PC-3 (cell line): ENCODE data around the gene MYH8. TPM values are rescaled to one million over a fixed set of nuclear protein-coding genes. Genes with fewer than 3 reads are reported as not detected.

Experiments used
- ATAC-seq: fragments of 200-7000 bp; cut with Tn5 transposase; 2 replicates; pipeline ENCODE4 v1.9.1; 2020; ENCODE audit warnings: mild to moderate bottlenecking, moderate library complexity
- BruUV-seq: library from RNA; stranded (reverse); fragments of 400-500 nt; replicated peaks from 2 replicates; lab custom pipeline; 2021; lab: Mats Ljungman, UMichigan
- CTCF ChIA-PET: fragments of 300-600 bp; sonication (Branson Sonifier 250); formaldehyde crosslinking; loops from one replicate; lab custom pipeline; 2022; ENCODE audit warnings: antibody characterized with exemption; lab: Charles Lee
- POLR2A ChIA-PET: fragments of 300-600 bp; sonication (Branson Sonifier 250); formaldehyde crosslinking; loops from one replicate; lab custom pipeline; 2022; ENCODE audit warnings: antibody characterized with exemption; ENCODE audit not compliant: unreplicated experiment; lab: Charles Lee
- DNase-seq: peaks from one replicate; pipeline ENCODE4 v3.0.0-alpha.2; 2015
- H2AFZ ChIP-seq: fragments of 300-600 bp; sonication (generic); 2 replicates; pipeline ENCODE4 v1.6.0; 2016; ENCODE audit warnings: antibody characterized with exemption, low read length
- H3F3A ChIP-seq: fragments of 300-600 bp; sonication (generic); one replicate; pipeline ENCODE4 v1.6.0; 2017; ENCODE audit warnings: antibody characterized with exemption, low read length, control low read depth, mild to moderate bottlenecking; ENCODE audit not compliant: unreplicated experiment
- H3K27ac ChIP-seq: fragments of 300-600 bp; sonication (generic); 2 replicates; pipeline ENCODE4 v1.5.1; 2016; ENCODE audit warnings: mild to moderate bottlenecking, low read length
- H3K27me3 ChIP-seq: fragments of 300-600 bp; sonication (generic); 2 replicates; pipeline ENCODE4 v1.6.1; 2016; ENCODE audit warnings: low read length, mixed read lengths
- H3K36me3 ChIP-seq: fragments of 300-600 bp; sonication (generic); 2 replicates; pipeline ENCODE4 v1.6.1; 2016; ENCODE audit warnings: low read depth, mixed run types, low read length, mixed read lengths
- H3K4me1 ChIP-seq: fragments of 300-600 bp; sonication (generic); 2 replicates; pipeline ENCODE4 v1.5.1; 2016; ENCODE audit warnings: low read length; ENCODE audit not compliant: insufficient read depth
- H3K4me2 ChIP-seq: fragments of 300-600 bp; sonication (generic); 2 replicates; pipeline ENCODE4 v1.6.0; 2016; ENCODE audit warnings: low read length
- H3K4me3 ChIP-seq: fragments of 300-600 bp; sonication (generic); 2 replicates; pipeline ENCODE4 v1.5.1; 2016; ENCODE audit warnings: mild to moderate bottlenecking, low read length, mixed read lengths
- H3K79me2 ChIP-seq: fragments of 300-600 bp; sonication (generic); 2 replicates; pipeline ENCODE4 v1.6.1; 2017; ENCODE audit warnings: low read length, mixed read lengths
- H3K9ac ChIP-seq: fragments of 300-600 bp; sonication (generic); 2 replicates; pipeline ENCODE4 v1.6.0; 2016; ENCODE audit warnings: mild to moderate bottlenecking, low read length
- H3K9me2 ChIP-seq: fragments of 300-600 bp; sonication (generic); replicated peaks from 2 replicates; pipeline ENCODE4 v1.6.1; 2016; ENCODE audit warnings: mixed run types, low read length, mixed read lengths
- H3K9me3 ChIP-seq: fragments of 300-600 bp; sonication (generic); 2 replicates; pipeline ENCODE4 v1.6.1; 2016; ENCODE audit warnings: low read length, mixed read lengths
- H4K20me1 ChIP-seq: fragments of 300-600 bp; sonication (generic); 2 replicates; pipeline ENCODE4 v1.6.1; 2016; ENCODE audit warnings: low read length, mixed read lengths
- EZH2 ChIP-seq: fragments of 300-600 bp; sonication (generic); IDR thresholded peaks from one replicate; pipeline ENCODE4 v1.6.1; 2017; ENCODE audit warnings: antibody characterized with exemption, mild to moderate bottlenecking, low read length; ENCODE audit not compliant: unreplicated experiment
- EZH2phosphoT487 ChIP-seq: fragments of 300-600 bp; sonication (generic); IDR thresholded peaks from 2 replicates; pipeline ENCODE4 v1.6.1; 2018; ENCODE audit warnings: mild to moderate bottlenecking, antibody characterized with exemption, low read length, borderline replicate concordance
- intact Hi-C: fragments of 100-400 bp; cut with micrococcal nuclease; formaldehyde crosslinking; loops from 2 replicates; pipeline ENCODE4 v1.9.0; 2023
- total RNA-seq: library from RNA; depleted of rRNA; stranded (reverse); fragments of >200 nt; gene quantifications from 2 replicates; pipeline ENCODE4 v1.2.3, GENCODE V29; 2014; rRNA removed
- TF ChIP-seq, protein P1 (sequence below): fragments of 300-600 bp; sonication (generic); conservative IDR thresholded peaks from 2 replicates; pipeline ENCODE4 v1.5.1; 2017; ENCODE audit warnings: antibody characterized with exemption, low read depth, mild to moderate bottlenecking, low read length

Gene MYH8
- total RNA-seq, 1 experiment from 2014 or later: not detected

DNA sequence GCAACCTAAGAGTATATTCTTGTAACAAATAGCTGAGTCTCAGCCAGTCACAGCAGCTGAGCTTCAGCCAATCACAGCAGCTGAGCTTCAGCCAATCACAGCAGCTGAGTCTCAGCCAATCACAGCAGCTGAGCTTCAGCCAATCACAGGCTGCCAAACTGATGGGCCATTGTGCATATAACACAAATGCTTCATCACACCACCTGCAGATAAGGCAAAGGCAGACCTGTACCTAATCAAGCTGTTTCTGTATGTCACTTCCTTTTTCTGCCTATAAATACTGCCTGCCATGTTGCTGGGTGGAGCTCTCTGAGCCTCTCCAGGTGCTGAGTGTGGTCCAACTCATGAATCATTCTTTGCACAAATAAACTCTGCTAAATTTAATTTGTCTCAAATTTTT is 68.9 kb downstream of the MYH8 start:
- ChIA-PET CTCF (no interaction called here), POLR2A (no interaction called here)
- DNase-seq: no peak
- H4K20me1 ChIP-seq: no peaks in the 10 kb centered on the region
- BruUV-seq: no TSS peak
- no peak overlapping the region for H3K4me2 ChIP-seq
- no peaks in the 10 kb centered on the region for H3F3A ChIP-seq
- TF ChIP-seq EZH2: no peak
- no peak for TF ChIP-seq EZH2phosphoT487
- TF ChIP-seq, protein P1, sequence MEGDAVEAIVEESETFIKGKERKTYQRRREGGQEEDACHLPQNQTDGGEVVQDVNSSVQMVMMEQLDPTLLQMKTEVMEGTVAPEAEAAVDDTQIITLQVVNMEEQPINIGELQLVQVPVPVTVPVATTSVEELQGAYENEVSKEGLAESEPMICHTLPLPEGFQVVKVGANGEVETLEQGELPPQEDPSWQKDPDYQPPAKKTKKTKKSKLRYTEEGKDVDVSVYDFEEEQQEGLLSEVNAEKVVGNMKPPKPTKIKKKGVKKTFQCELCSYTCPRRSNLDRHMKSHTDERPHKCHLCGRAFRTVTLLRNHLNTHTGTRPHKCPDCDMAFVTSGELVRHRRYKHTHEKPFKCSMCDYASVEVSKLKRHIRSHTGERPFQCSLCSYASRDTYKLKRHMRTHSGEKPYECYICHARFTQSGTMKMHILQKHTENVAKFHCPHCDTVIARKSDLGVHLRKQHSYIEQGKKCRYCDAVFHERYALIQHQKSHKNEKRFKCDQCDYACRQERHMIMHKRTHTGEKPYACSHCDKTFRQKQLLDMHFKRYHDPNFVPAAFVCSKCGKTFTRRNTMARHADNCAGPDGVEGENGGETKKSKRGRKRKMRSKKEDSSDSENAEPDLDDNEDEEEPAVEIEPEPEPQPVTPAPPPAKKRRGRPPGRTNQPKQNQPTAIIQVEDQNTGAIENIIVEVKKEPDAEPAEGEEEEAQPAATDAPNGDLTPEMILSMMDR: no peak
- intact Hi-C loops: no loop called here
- H3K27ac ChIP-seq: no peak overlapping the region
- no peak overlapping the region for H2AFZ ChIP-seq
- H3K9me3 ChIP-seq: no peaks in the 10 kb centered on the region
- no peaks in the 10 kb centered on the region for H3K27me3 ChIP-seq
- H3K79me2 ChIP-seq: no peaks in the 10 kb centered on the region
- H3K4me3 ChIP-seq: no peak overlapping the region
- H3K9me2 ChIP-seq: no peaks in the 10 kb centered on the region
- no peaks in the 10 kb centered on the region for H3K4me1 ChIP-seq
- no peak for ATAC-seq
- H3K36me3 ChIP-seq: no peaks in the 10 kb centered on the region
- no peak overlapping the region for H3K9ac ChIP-seq

DNA sequence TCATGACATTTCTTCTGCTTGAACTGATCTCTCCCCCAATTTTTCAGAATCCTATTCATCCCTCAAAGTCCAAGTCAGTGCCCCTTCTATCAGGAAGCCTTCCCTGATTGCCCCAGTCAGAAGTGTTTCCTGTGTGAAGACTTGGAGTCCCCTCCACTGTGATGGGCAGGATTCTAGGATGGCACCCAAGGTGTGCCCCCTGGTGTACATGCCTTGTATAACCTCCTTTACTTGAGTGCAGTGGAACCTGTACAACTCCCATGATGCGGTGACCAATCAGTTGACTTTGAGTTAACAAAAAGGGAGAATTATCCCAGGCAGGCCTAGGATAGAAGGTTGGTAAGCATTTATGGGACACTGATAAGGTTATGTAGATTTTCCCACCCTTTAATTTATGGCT is 72.3 kb downstream of the MYH8 start:
- H3K27me3 ChIP-seq: no peaks in the 10 kb centered on the region; the same call in 1 of the 2 replicates
- BruUV-seq: no TSS peak
- ATAC-seq: no peak

DNA sequence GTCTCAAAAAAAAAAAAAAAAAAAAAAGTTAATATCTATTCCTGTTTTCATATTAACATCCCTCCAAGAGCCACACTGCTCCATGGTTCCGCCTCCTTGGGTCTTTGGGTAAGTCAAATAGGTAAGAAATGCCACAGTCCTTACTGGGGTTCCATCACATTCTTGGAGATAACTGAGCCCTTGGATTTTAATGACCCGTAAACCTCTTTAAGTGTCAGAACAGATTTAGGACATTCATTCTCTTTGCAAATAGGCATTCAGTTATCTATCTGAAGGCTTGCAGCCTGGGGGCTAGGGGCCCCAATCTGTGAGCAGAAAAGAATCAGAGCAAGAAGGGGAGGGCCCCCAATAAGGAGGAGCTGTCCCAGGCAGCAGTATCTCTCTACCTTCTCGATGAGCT is 76.9 kb downstream of the MYH8 start:
- H3K4me2 ChIP-seq: no peak overlapping the region
- POLR2A ChIA-PET: no interaction called here
- H3K27me3 ChIP-seq: no peaks in the 10 kb centered on the region; the same call in 1 of the 2 replicates
- H4K20me1 ChIP-seq: no peaks in the 10 kb centered on the region
- no peak overlapping the region for H3K4me3 ChIP-seq
- H3K9me2 ChIP-seq: no peaks in the 10 kb centered on the region
- no peaks in the 10 kb centered on the region for H3K36me3 ChIP-seq
- H3K4me1 ChIP-seq: no peaks in the 10 kb centered on the region
- CTCF ChIA-PET: no interaction called here
- no peaks in the 10 kb centered on the region for H3K79me2 ChIP-seq
- ATAC-seq (no peak), DNase-seq (no peak)
- H3K9ac ChIP-seq: no peak overlapping the region
- no peaks in the 10 kb centered on the region for H3K9me3 ChIP-seq
- no peak overlapping the region for H2AFZ ChIP-seq
- TF ChIP-seq, protein P1: no peak
- no peak for TF ChIP-seq EZH2
- no peak overlapping the region for H3K27ac ChIP-seq
- intact Hi-C loops: no loop called here
- H3F3A ChIP-seq: no peaks in the 10 kb centered on the region
- no TSS peak for BruUV-seq

More for the DNA sequence above, 72.3 kb downstream of the MYH8 start:
- no peak overlapping the region for H2AFZ ChIP-seq
- H3K4me2 ChIP-seq: no peak overlapping the region
- no peaks in the 10 kb centered on the region for H3F3A ChIP-seq
- H3K4me3 ChIP-seq: no peak overlapping the region
- TF ChIP-seq, protein P1: no peak
- TF ChIP-seq EZH2: no peak
- TF ChIP-seq EZH2phosphoT487: no peak
- no peak overlapping the region for H3K27ac ChIP-seq
- no peaks in the 10 kb centered on the region for H3K9me2 ChIP-seq
- H3K9ac ChIP-seq: no peak overlapping the region
- ChIA-PET CTCF (no interaction called here), POLR2A (no interaction called here)
- no peaks in the 10 kb centered on the region for H4K20me1 ChIP-seq
- H3K79me2 ChIP-seq: no peaks in the 10 kb centered on the region
- no peaks in the 10 kb centered on the region for H3K36me3 ChIP-seq
- no peaks in the 10 kb centered on the region for H3K9me3 ChIP-seq
- DNase-seq: no peak
- no peaks in the 10 kb centered on the region for H3K4me1 ChIP-seq
- intact Hi-C loops: no loop called here

Other genes with a start within 250 kb of the MYH8 start
- not detected in 2 replicates for gene GAS7, start 223.3 kb downstream of the MYH8 start, total RNA-seq
- not detected in 2 replicates for gene MYH13, start 48.9 kb downstream of the MYH8 start, total RNA-seq
- gene MYH4, start 47.6 kb upstream of the MYH8 start, total RNA-seq: not detected in 2 replicates
- gene MYH1, start 96.6 kb upstream of the MYH8 start, total RNA-seq: not detected in 2 replicates
- gene MYH2, start 127.7 kb upstream of the MYH8 start, total RNA-seq: not detected in 2 replicates
- 1.3 and 4.1 TPM in 2 replicates for gene MYH3, start 235.4 kb upstream of the MYH8 start, total RNA-seq